Activated CD4-positive, alpha-beta T cell treated with anti-CD3 and anti-CD28 coated beads for 24 hours (primary cell): ENCODE data around the gene WDFY4.

ENCODE experiments used
- DNase-seq, 2 donors: peaks; one replicate each; pipeline ENCODE4 v3.0.0-alpha.2; 2020; ENCODE audit warnings: low read depth in 2 of 2

Gene WDFY4

DNA sequence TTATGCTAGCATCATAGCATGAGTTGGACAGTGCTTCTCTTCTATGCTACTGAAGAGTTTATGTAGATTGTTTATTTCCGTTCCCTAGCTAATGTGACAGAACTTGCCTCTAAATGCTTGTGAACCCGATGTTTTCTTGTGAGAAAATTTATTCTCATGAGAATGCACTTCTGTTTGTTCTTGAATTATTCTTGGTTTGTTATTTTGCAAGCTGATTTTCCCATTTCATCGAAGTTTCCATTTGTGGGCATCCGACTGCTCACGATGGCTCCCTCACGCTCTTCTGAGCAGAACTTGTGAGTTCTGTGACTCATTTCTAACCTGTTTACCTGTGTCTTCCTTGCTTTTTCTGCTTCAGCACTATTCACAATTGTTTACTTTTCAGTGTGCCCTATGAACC is 59.9 kb downstream of the WDFY4 start:
- DNase-seq = no peak

DNA sequence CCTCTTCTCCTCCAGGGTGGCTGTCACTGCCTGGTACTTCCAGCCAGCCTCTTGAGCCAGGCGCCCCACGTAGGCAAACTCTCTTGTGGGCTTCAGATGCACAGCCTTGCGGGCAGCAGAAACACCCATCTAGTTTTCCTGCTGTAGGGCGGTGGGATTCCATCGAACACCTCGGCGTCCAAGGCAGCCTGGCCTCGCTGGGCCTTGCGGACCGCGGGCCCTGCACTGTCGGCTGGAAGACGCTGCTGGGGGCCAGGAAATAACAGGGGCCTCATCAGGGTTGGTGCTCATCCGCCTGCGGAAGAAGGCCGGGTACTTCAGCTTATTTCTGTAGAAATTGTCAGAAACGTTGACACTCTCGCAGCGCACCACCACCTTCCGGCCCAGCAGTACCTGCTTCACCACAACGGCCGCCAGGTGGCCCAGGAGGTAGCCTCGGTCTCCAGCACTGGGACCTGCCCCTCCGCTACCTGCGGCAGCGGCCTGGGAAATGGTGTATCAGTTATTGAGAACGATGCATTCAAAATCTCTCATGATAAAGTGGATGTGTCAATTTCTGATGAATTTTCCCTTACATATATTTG is 61.1 kb downstream of the WDFY4 start:
- no peak for DNase-seq

DNA sequence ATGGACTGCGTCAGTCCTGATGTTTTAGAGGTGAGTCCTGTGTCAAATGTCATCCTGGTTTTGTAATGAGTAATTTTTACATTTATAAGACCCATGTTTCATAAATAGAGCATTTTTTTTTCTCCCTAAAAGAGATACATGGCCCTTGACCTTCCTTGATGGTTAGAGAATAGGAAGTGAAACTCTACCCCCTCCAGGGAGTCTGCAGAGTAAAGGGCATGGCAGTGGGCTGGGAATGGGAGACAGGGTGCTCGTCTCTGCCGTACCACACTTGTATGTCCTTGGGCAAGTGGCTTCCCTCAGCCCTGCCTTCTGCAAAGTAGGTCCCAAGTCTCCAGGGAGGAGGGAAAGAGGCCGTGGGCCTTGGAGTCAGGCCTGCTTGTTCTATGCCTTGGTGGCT is 63.9 kb downstream of the WDFY4 start:
- no peak for DNase-seq

DNA sequence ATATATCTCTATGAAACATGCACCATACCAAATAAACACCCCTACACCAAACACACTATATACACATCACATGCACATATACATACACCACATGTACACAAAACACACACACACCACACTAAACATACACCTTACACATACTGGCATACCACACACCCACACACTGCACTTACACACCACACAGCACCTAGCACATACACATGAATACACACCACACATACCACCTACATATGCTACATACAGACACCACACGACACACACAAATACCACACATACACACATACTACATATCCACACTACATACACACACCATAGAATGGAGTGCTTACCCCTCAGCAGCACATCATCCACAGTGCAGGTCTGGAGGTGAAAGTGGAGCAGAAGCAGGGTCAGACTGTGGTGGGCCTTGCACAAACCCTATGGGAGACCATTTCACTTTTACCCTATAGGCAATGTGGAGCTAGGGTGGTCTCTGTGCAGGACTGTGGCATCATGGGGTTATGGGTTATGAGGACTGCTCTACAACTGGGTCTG is 64.6 kb downstream of the WDFY4 start:
- no peak for DNase-seq

DNA sequence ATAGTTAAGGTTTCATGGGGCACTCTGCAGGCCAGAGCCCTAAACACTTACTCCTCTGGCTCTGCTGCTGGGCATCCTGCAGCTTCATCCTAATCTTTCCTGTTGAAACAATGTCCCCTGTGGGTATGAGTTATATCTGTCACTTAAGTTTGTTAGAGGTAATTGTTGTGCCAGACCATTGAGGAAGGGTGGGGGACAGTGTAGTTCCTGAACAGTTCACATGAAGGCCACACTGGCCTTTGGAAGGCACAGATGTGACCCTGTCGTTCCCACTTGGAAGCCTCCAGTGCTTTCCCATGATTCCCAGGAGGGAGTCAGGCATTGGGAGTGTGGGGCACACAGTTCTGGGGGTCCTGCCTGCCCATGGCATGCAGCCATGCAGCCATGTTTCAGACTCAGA is 65.3 kb downstream of the WDFY4 start:
- no peak for DNase-seq

DNA sequence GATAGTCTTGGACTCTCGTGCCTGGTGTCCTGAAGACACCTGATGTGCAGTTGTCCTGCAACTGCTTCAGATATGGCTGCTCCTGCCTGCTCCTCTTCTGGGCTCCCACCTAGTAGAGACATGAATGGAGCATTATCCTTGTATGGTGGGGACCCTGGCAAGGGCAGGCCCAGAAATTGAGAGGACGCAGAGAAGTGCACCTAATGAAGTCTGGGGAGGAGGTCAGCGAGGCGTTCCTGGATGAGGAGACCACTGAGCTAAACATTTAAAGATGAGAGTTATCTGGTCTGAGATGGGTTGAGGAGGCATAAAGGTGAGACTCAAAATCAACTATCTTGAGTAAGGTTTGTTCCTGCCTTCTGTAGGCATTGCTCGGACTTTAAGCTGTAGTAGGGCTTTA is 66.3 kb downstream of the WDFY4 start:
- no peak for DNase-seq

DNA sequence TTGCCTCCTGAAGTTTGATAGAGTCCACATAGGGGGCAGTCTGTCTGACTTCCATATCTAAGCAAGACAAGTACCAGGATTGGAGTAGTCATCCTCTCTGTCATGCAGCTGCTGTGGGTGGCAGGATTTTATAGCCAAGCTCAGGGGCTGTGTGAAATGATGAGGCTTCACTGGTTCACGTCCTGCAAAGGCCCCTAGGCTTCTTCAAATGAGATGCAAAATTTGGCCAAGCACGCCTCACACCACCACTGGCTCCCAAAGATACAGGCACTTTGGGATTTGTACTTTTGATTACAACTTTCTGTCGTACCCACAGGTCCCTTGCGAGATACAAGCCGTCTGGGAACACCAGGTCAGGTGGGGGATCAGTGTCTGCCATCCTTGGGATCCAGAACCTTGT is 67.1 kb downstream of the WDFY4 start:
- DNase-seq = no peak

DNA sequence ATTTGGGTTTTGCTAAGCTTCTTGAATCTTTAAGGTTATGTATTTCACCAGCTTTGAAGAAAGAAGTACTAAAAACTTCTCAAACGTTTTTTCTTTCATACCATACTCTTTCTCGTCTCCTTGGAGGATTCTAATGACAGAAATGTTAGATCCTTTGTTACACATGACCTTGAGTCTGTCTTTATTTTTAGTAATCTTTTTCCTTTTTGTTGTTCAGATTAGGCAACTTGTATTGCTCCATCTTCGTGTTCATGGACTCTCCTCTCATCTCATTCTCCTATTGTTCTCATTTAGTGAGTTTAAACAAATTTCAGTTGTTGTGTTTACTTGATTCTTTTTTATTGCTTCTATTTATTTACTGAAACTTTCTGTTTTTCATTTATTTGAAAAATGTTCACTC is 73.7 kb downstream of the WDFY4 start:
- no peak for DNase-seq

DNA sequence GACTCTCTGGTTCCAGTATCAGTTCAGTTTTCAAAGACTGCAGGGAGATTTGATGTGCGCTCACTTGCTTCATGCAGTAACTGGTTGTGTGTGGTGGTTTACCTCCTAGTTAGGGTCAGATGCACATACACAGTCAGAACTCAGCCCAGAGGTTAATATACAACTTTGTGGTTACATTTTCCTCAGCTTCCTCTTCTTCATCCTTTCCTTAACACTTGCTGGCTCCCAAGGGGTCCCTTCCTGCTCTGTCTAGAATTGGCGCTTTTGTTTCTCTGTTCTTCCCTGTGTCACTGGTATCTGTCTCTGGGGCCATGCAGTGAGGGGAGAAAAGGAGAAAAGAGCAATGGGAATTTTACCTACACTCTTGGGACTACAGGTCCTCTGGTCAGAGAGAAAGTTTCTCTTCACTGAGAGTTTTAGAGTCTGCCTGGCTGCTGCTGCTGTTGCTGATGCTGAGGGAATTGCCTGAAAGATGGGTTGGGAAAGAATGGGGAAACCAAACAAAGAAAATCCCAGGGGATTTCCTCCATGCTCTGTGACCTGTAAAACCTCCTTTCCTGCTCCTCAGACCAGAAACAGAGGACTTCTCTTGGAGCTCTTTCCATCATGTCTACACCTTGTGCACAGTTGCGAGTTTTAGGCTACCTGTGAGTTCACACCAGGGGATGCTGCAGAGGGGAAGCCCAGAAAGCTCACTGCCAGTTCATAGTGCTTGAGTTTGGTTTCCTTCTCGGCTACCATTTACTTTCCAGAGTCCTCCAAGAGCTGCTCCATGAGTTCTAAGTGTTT is 74.6 kb downstream of the WDFY4 start:
- DNase-seq = no peak

DNA sequence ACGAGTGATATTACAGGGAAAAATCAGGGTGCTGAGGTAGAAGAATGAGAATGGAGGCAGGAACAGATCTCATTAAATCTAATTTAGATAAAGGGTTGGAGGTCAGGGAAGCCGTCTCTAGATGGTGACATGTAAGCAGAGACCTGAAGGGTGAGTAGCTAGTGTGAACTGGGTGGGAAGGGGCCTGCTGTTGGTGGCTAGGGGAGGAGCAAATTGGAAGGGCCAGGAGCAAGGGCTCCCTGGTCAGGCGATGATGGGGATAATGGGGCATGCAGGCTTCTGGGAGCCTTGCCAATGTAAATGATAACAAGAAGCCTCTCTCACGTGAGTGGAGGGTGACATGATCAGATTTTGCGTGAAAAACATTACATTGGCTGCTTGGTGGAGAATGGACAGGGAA is 76.3 kb downstream of the WDFY4 start:
- no peak for DNase-seq

DNA sequence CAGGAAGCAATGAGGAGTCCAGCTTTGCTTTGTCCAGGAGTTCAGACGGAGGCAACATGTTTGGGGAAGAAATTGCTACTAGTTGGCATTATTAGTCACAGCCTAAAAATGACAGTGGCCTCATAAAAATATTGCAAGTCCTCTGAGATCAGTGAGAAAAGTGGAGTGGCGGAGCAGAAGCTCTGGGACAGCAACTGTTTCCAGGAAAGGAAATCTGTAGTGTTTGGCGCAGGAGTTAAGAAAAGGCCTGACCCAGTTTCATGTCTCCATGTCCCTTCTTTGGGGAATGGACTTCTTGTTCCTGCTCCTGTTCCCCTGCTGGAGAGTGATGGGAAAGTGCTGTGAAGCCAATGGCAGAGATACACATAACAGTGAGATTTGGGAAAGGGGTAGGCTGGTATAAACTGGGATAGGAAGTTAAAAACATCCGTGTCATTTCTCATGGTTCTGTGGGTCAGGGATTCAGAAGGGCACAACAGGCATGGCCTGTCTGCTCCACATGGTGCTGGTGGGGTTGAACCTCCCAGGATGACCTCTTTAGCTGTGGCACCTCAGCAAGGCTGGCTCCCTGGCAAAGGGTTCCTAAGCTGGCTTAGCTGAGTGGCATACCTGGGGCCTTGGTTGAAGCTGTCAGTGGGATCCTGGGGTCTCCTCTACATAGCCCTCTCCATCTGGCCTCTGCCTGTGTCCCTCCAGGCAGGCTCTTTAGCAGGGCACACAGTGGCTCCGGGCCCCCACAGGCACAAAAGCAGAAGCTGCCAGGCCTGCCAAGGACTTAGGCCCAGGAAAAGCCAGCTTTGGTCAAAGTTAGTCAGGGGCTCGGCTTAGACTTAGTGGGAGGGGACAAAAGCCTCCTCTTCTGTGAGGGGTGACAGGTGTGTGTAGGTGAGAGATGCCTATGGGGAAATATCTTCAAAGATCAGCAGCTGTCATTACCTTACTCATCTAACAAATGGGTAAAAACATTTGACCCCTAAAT is 77.7 kb downstream of the WDFY4 start:
- DNase-seq = no peak

DNA sequence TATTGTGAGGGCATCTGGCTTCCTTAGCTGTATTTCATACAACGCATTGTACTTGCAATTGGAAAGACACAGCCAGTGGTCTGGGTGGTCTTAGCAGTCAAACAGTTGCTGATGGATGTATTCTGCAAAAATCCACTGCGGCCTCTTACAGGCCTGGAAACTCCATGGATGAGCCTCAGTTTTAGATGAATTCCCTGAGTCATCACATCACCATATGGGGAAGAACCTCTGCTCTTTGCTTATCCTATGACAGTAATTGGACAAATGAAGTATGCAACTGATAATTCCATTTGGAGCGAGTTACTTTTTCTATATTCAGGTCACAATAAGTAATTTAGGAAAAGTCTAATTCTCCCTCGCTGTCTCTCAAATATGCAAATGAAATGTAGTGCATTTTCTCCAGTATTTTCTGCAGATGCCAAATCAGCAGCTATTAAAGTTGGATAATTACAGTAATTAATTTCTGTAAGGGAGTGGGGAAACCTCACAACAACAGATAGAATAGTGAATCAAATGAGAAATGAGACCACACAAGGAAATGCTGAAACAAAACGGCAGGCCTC is 78.8 kb downstream of the WDFY4 start:
- DNase-seq = no peak

DNA sequence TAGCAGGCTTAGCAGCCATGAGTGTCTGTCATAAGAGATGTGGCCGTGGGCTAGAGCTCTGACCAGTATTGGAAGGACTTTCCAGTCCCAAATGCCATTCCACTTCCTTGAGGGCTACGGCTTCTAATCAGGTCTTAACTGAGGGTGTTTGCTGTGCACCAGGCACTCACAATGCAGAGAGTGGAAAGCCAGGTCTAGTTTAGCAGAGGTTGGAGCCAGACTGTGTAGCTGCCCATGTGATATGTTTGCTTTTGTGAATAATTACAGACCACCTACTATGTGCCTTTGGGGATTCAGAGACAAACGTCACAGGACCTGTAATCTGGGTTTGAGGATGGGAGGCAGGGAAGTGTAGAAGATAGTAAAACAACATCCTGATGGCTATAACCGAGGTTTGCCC is 79.8 kb downstream of the WDFY4 start:
- DNase-seq = no peak

DNA sequence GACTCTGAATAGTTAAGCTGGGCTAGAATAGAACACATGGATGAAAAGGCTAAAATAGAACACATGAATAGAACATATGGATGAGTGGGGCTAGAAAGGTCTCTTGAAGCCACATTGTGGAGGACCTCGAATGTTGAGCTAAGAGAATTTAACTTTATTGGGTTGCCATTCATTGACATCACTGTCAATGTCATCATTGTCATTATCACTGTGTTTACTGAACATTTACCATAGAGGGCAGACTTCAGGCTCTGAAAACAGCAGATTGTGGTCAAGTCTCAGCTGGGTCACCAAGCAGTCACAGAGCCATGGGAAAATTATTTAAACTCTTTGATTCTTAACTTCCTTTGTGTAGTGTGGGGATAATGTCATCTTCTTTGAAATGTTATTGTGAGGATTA is 80.4 kb downstream of the WDFY4 start:
- DNase-seq = no peak

DNA sequence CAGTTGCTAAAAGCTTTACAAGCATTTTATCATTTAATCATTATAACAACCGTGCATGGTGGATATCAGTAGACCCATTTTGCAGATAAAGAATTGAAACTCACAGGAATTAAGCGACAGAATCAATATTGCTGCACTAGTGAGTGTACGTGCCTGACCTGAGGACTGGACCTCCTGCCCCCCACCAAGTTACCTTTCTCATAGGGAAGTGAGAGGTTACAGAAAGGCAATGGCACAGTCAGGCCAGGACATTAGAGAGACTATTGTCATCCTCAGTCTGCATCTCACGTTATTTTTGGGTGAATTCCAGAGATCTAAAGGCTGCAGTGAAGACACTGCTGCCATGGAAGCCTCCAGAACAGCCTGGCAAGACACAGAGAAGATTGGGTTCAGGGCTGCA is 80.9 kb downstream of the WDFY4 start:
- no peak for DNase-seq

DNA sequence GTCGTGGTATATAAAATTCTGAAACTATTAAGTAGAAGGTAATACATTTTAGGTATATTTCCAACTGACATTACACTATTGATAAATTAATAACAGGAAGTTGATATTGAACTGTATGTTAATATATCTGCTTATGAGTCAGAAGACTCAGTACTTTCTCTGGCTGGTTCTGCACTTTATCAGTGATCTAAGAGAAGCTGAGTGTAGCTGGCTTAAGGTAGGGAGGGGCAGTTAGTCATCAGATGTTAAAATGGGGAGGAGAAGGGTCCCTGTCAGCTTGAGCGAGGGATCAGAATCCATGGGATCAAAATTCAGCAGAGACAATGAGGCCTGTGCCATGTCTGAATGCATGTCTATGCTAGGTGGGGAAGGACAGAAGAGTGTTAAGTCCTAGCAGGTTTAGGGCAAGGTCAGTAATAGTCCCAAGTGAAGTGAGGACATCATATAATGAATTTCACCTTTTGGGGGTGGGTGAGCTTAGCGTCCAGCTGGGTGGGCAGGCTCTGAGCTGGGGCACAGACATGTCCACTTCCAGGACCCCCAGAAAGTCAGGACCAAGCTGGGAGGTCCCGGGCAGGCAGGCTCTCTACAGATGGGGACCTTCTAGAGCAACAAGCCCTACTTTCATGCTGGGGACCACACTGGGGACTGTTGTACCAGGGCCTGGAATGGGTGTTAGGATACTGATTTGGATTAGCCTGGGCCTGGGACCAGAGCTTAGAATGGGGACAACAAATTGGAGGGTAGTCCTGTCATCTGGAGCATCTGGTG is 82.9 kb downstream of the WDFY4 start:
- DNase-seq = no peak

DNA sequence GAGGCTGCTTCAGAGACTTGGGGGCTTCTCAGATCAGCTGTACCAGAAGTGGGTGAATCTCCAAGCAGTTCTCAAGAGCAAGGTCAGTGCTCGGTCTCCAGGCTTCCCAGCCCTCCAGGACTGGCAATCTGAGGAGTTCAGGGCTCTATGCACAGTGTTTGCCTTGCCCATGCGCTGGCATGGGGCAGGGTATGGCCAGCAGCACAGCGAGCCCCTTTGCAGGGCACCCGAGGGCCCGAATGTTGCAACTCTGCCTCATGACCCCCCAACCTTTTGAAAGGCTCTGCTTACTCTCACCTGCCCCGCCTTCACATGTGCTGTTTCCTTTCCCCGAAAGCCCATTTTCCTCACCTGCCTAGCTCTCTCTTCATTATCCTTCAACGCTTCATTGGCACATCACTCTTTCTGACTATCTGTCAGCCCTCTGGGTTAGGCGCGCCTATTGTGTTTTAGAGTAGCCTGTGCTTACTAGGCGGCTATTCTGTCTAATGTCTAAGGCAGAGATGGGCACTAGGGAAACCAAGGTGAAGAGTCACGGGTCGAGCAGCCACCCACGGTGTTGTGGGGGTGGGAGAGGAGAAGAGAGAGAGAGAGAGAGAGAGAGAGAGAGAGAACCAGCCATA is 83.6 kb downstream of the WDFY4 start:
- no peak for DNase-seq

DNA sequence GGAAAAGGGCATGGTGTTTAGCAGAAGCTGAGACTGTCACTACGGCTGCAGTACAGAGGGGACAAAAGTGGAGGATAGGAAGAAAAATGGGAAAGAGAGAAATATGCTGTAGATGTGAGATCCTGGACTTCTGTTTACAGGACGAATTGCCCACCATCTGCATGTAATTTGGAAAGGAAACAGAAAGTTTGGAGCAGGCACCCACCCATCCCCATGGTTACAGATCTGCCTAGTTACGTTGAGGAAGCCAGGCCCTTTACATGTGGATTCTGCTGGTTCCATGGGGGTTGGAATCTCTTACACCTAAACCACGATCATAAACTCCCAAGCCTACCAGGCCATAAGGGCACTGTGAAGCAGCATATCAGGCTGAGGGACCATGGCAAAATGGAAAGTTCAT is 84.3 kb downstream of the WDFY4 start:
- no peak for DNase-seq

DNA sequence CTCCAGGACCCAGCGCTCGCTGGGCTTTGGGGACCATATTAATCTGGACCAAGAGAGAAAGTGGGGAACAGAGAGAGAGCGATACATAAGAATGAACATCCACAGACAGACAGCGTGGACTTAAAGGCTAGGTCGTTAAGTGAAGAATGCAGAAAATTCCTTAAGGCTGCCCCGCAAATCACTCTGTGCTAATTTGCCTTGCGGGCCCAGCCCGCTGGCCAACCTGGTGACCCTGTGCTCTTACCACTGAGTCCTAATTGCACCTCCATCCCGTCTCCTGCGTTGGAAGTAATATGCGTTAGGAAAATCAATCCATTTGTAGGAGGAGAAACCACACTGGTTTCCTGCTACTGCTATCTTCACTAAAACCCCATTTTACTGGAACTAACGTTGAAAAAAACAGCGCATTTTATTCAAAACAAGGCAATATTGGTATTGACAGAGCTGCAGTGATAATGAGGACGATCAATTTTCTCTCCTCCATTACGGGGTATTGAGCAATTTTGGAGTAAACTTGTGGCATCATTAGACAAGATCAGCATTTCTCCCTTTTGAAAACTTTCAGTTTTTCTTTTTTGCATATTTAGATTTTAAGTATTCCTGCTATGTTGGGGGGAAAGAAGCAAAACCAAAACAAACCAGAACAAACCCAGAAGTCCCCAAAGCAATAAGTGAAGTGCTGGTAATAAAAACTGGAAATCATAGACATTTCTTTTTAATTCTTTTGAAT is 85.2 kb downstream of the WDFY4 start:
- DNase-seq = no peak

DNA sequence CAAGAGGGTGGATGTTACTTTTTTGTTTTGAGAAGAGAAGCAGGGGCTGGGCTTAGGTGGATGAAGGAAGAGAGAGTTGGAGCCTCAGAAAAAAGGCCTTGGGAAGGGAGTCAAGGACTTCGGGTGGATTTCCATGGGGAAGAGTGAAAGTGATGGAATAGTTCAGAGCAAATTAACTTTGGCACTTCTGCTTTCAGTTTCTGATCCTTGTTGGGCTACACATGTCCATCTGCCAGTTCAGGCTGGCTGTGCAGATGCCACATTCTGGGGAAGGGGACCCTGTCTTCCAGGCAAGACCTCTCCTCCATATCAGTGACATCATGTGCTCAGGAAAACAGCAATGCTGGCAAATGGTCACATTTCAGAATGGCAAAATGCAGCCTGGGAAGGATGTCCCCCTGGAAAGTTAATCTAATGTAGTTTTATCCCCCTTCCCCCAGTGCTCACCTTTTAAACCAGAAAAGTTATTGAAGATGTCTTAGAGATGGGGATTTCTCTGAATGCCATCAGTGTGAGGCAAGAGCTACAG is 86.0 kb downstream of the WDFY4 start:
- no peak for DNase-seq
